ENCODE data around the gene RNF43.

The RNF43 gene

DNA sequence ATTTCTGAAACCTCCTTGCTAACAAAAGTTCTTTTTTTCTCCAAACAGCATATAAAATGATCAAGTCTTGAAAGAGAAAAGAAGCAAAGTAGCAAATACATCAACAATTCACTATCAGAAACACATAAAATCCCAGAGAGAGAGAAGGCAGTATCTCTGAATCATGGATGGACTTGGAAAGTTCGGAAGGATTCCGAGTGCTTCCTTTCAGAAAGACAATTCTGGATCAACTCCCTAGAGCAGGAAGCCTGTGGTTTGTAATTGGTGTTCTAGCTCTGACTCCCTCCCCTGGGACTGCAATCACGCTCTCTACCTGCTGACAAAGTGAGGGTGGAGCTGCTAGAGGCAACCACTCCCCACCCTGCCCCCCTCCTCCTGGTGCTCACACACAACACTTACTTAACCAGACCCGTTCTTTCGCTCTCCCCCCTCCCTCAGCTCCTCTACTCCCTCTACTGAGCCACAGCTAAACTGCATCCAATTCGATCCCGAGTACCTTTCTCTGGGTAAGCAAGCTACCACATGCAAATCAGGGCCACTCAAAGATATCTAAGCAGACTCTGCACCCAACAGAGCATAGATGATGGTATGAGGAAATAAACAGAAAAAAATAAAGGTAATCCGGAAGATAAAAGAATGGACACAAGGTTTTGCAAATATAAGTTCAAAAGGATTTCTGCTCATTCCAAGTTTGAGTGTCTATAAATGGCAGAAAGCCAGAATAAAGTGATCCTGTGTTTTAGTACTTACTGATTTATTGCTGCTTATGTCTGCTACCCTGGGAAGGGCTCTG, at the start of gene RNF43:
Gene RNF43 (minus strand): TSS at position 235 of the 793 bp plus-strand sequence. CDS start 1,957 bp downstream, outside the sequence.
- no peaks in the 10 kb centered on the region for H3K27me3 ChIP-seq (ENCODE audit: control insufficient read depth, insufficient read depth, low read length)
- H3K36me3 ChIP-seq (ENCODE audit: control insufficient read depth, insufficient read depth, low read length): no peaks in the 10 kb centered on the region
- H3K9me3 ChIP-seq (ENCODE audit: control insufficient read depth, insufficient read depth, low read depth, low read length): no peaks in the 10 kb centered on the region
- peak within 1 kb of the TSS; percentile 69 for H3K4me3 ChIP-seq (ENCODE audit: low read depth, low read length)
- H3K27ac ChIP-seq (ENCODE audit: low read depth, low read length): peak within 1 kb of the TSS; percentile 62
- H3K9ac ChIP-seq (ENCODE audit: low read length): peak within 1 kb of the TSS; percentile 57
- peaks cover 24% of the 10 kb centered on the region for H3K4me1 ChIP-seq (ENCODE audit: control insufficient read depth, insufficient read depth, low read length)

DNA sequence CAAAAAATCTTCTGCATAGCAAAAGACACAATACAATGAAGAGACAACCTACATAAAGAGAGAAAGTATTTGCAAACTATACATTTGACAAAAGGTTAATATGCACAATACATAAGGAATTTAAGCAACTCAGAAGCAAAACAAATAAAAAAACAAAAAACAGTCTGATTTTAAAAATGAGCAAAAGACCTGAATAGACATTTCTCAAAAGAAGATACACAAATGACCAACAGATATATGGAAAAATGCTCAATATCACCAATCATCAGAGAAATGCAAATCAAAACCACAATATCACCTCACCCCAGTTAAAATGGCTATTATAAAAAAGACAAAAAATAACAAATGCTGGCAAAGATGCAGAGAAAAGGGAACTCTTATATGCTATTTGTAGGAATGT, 38.2 kb upstream of the RNF43 start:
- no peaks in the 10 kb centered on the region for H3K4me1 ChIP-seq (ENCODE audit: control insufficient read depth, insufficient read depth, low read length)
- no peak overlapping the region for H3K27ac ChIP-seq (ENCODE audit: low read depth, low read length)
- no peak overlapping the region for H3K9ac ChIP-seq (ENCODE audit: low read length)
- no peaks in the 10 kb centered on the region for H3K9me3 ChIP-seq (ENCODE audit: control insufficient read depth, insufficient read depth, low read depth, low read length)
- H3K36me3 ChIP-seq (ENCODE audit: control insufficient read depth, insufficient read depth, low read length): no peaks in the 10 kb centered on the region
- no peak overlapping the region for H3K4me3 ChIP-seq (ENCODE audit: low read depth, low read length)
- H3K27me3 ChIP-seq (ENCODE audit: control insufficient read depth, insufficient read depth, low read length): no peaks in the 10 kb centered on the region

DNA sequence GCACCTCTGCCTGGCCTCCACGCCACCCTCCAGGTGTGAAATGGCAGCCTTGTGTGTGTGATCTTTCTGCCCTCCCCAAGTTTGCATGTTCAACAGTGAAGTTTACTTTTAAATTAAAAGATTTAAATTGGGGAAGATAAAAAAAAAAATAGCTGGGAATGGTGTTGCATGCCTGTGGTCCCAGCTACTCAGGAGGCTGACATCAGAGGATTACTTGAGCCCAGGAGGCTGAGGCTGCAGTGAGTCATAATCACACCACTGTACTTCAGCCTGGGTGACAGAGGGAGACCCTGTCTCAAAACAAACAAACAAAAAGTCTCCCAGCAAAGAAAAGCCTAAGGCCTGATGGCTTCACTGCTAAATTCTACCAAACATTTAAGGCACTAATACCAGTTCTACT, 35.4 kb upstream of the RNF43 start:
- Histone ChIP-seq H3K4me3 (ENCODE audit: low read depth, low read length) (no peak overlapping the region), H3K9me3 (ENCODE audit: control insufficient read depth, insufficient read depth, low read depth, low read length) (no peaks in the 10 kb centered on the region), H3K27me3 (ENCODE audit: control insufficient read depth, insufficient read depth, low read length) (no peaks in the 10 kb centered on the region), H3K9ac (ENCODE audit: low read length) (no peak overlapping the region), H3K4me1 (ENCODE audit: control insufficient read depth, insufficient read depth, low read length) (no peaks in the 10 kb centered on the region), H3K27ac (ENCODE audit: low read depth, low read length) (no peak overlapping the region), H3K36me3 (ENCODE audit: control insufficient read depth, insufficient read depth, low read length) (no peaks in the 10 kb centered on the region)

DNA sequence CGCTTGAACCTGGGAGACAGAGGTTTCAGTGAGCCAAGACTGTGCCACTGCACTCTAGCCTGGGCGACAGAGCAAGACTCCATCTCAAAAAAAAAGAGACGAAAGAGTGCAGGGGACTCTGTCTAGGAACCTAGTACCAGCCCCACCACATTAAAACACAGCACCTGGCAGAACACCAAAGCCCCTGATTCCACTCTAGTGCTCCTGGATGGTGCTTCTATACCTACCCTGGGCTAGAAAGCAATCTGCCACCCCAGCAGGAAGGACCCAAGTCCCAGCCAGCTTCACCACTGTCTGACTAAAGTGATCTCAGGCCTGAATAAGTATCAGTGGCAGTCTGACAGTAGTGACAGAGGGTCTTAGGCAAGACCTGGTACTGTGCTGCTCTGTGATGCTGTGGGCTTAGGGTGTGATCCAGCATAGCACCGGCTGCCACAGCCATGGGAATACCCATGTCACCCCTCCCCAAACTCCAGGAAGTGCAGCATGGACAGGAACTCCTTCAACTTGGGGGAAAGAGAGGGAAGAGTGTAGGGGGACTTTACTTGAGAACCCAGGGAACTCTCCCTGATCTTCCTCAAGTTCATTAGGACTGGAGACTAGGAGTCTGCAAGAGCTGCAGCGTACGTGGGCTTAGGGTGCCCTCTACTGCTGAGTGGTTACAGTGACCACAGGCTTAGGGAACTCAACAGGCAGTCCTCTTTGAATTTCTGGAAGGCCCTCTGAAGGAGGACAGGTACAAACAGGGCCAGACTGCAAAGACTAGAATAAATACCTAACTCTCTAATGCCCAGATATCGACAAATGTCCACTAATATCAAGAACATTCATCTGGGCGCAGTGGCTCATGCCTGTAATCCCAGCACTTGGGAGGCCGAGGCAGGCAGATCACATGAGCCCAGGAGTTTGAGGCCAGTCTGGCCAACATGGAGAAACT, 30.0 kb upstream of the RNF43 start:
- no peak overlapping the region for H3K9ac ChIP-seq (ENCODE audit: low read length)
- H3K4me1 ChIP-seq (ENCODE audit: control insufficient read depth, insufficient read depth, low read length): peaks cover 15% of the 10 kb centered on the region
- H3K36me3 ChIP-seq (ENCODE audit: control insufficient read depth, insufficient read depth, low read length): no peaks in the 10 kb centered on the region
- H3K4me3 ChIP-seq (ENCODE audit: low read depth, low read length): no peak overlapping the region
- no peak overlapping the region for H3K27ac ChIP-seq (ENCODE audit: low read depth, low read length)
- no peaks in the 10 kb centered on the region for H3K27me3 ChIP-seq (ENCODE audit: control insufficient read depth, insufficient read depth, low read length)
- peaks cover 2% of the 10 kb centered on the region; the same call in 1 of the 2 replicates for H3K9me3 ChIP-seq (ENCODE audit: control insufficient read depth, insufficient read depth, low read depth, low read length)

DNA sequence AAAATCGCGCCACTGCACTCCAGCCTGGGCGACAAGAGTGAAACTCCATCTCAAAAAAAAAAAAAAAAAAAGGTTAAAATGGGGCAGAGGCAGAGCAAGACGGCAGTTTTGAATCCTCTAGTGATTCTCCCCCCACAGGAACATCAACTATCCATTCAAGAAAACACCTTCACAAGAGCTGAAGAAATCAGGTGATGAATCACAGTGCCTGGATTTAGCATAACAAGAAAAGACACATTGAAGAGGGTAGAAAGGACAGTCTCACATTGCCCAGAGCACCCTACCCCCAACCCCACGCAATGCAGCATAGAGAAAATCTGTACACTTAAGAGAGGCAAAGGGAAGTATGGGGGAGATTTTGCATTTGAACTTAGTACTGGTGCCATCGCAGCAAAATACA, 28.8 kb upstream of the RNF43 start:
- Histone ChIP-seq H3K36me3 (ENCODE audit: control insufficient read depth, insufficient read depth, low read length) (no peaks in the 10 kb centered on the region), H3K4me1 (ENCODE audit: control insufficient read depth, insufficient read depth, low read length) (peaks cover 15% of the 10 kb centered on the region), H3K9me3 (ENCODE audit: control insufficient read depth, insufficient read depth, low read depth, low read length) (peaks cover 2% of the 10 kb centered on the region; the same call in 1 of the 2 replicates), H3K27ac (ENCODE audit: low read depth, low read length) (peak overlapping the region; percentile 2; the same call in 1 of the 2 replicates), H3K4me3 (ENCODE audit: low read depth, low read length) (no peak overlapping the region), H3K9ac (ENCODE audit: low read length) (peak overlapping the region; percentile 55), H3K27me3 (ENCODE audit: control insufficient read depth, insufficient read depth, low read length) (no peaks in the 10 kb centered on the region)

DNA sequence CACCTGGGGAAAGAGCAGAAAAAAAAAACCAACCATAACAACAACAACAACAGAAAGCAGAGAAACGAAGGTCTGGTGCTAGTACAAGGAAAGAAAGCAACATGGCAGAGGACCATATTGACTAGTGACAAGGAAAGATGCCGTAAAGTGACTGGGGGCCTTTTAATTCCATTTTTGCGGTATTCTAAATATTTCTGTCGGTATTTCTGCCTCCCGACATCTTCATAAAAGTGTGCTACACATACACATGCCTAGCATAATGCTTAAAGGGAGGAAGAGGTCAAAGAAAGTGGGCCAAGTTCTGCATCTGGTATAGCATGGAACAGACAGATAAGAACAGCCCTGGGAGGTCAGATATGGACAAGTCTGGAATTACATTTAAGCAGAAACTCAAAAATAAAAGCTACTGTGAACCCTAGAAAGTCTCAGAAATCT, 19.5 kb upstream of the RNF43 start:
- no peaks in the 10 kb centered on the region for H3K27me3 ChIP-seq (ENCODE audit: control insufficient read depth, insufficient read depth, low read length)
- H3K36me3 ChIP-seq (ENCODE audit: control insufficient read depth, insufficient read depth, low read length): no peaks in the 10 kb centered on the region
- no peaks in the 10 kb centered on the region for H3K4me1 ChIP-seq (ENCODE audit: control insufficient read depth, insufficient read depth, low read length)
- no peak overlapping the region for H3K27ac ChIP-seq (ENCODE audit: low read depth, low read length)
- H3K9ac ChIP-seq (ENCODE audit: low read length): no peak overlapping the region
- no peaks in the 10 kb centered on the region for H3K9me3 ChIP-seq (ENCODE audit: control insufficient read depth, insufficient read depth, low read depth, low read length)
- H3K4me3 ChIP-seq (ENCODE audit: low read depth, low read length): no peak overlapping the region

DNA sequence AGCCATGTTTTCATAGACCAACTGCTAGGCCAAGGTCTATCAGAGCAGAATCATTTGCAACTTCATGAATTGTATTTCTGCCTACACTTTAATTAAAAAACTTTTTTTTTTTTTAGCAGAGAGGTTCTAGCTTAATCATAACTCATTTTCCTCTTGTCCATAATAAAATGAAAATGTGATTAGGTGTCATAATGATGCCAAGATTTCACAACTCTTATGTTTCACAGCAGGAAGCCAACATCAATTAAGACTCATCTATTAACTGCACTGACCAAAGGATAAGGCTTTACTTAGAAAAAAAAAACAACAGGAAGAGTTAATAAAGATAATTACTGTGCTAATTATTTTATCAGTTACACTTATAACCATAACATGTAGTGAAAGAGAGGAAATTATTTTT, 18.9 kb upstream of the RNF43 start:
- H3K27ac ChIP-seq (ENCODE audit: low read depth, low read length): no peak overlapping the region
- no peaks in the 10 kb centered on the region for H3K27me3 ChIP-seq (ENCODE audit: control insufficient read depth, insufficient read depth, low read length)
- H3K4me1 ChIP-seq (ENCODE audit: control insufficient read depth, insufficient read depth, low read length): no peaks in the 10 kb centered on the region
- no peak overlapping the region for H3K4me3 ChIP-seq (ENCODE audit: low read depth, low read length)
- H3K9ac ChIP-seq (ENCODE audit: low read length): no peak overlapping the region
- no peaks in the 10 kb centered on the region for H3K36me3 ChIP-seq (ENCODE audit: control insufficient read depth, insufficient read depth, low read length)
- no peaks in the 10 kb centered on the region for H3K9me3 ChIP-seq (ENCODE audit: control insufficient read depth, insufficient read depth, low read depth, low read length)

DNA sequence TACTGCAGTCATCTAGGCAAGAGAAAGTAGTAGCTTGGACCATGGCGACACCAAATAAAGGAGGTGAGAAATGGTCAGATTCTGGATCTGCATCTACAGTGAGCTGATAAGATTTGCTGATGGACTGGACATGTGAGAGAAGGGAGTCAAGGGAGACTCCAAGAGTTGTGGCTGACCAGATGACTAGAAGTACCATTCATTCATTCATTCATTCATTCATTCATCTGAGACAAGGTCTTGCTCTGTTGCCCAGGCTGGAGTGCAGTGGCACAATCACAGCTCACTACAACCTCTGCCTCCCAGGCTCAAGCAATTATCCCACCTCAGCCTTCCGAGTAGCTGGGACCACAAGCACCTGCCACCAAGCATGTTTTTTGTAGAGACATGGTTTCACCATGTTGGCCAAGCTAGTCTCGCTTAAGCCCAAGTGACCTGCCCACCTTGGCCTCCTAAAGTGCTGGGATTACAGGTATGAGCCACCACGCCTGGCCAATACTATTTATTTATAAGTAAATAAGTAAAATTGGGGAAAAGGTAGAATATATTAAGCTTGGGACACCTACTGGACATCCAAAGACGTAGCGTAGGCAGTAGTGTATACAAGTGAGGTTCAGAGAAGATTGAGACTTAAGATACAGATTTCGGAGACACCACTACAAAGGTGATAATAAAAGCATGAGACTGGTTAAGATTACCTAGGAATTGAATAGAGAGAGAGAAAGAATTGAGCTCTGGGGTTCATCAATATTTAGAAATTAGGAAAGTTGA, 15.7 kb upstream of the RNF43 start:
- no peak overlapping the region for H3K27ac ChIP-seq (ENCODE audit: low read depth, low read length)
- H3K36me3 ChIP-seq (ENCODE audit: control insufficient read depth, insufficient read depth, low read length): no peaks in the 10 kb centered on the region
- H3K9ac ChIP-seq (ENCODE audit: low read length): no peak overlapping the region
- H3K9me3 ChIP-seq (ENCODE audit: control insufficient read depth, insufficient read depth, low read depth, low read length): no peaks in the 10 kb centered on the region
- no peak overlapping the region for H3K4me3 ChIP-seq (ENCODE audit: low read depth, low read length)
- H3K4me1 ChIP-seq (ENCODE audit: control insufficient read depth, insufficient read depth, low read length): no peaks in the 10 kb centered on the region
- no peaks in the 10 kb centered on the region for H3K27me3 ChIP-seq (ENCODE audit: control insufficient read depth, insufficient read depth, low read length)

DNA sequence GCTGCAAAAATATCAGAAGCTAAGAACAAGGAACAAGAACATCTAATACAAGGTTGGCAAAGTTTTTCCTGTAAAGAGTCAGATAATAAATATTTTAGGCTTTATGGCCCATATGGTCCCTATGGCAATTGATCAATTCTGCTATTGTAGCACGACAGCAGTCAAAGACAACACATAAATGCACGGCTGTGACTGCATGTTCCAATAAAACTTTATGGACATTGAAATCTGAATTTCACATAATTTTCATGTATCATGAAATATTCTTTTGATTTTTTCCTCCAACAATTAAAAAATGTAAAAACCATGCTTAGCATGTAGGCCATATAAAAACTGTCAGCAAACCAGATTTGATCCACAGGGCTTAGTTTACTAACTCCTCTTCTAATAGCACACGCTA, 10.5 kb upstream of the RNF43 start:
- no peaks in the 10 kb centered on the region for H3K4me1 ChIP-seq (ENCODE audit: control insufficient read depth, insufficient read depth, low read length)
- no peaks in the 10 kb centered on the region for H3K9me3 ChIP-seq (ENCODE audit: control insufficient read depth, insufficient read depth, low read depth, low read length)
- no peak overlapping the region for H3K4me3 ChIP-seq (ENCODE audit: low read depth, low read length)
- H3K36me3 ChIP-seq (ENCODE audit: control insufficient read depth, insufficient read depth, low read length): no peaks in the 10 kb centered on the region
- no peak overlapping the region for H3K9ac ChIP-seq (ENCODE audit: low read length)
- no peaks in the 10 kb centered on the region for H3K27me3 ChIP-seq (ENCODE audit: control insufficient read depth, insufficient read depth, low read length)
- no peak overlapping the region for H3K27ac ChIP-seq (ENCODE audit: low read depth, low read length)

DNA sequence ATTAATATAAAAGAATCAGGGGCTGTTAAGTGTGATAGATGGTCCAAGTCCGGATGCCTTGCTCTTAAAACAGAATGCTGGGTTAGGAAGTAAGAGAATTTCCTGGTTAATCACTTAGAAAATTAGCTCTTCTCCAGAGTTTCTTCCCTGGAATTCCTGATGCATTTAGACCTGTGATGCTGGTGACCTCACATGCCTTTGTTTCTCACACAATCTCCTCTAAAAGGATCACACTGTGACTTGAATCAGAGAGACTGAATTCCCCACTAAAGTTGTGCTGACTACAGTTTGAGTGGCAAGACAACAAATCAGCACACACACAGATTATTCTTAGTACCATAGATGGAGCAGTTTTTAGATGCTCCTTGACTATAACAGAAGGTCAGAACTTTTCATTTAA, 4.4 kb upstream of the RNF43 start:
- Histone ChIP-seq H3K4me3 (ENCODE audit: low read depth, low read length) (no peak overlapping the region), H3K27me3 (ENCODE audit: control insufficient read depth, insufficient read depth, low read length) (no peaks in the 10 kb centered on the region), H3K4me1 (ENCODE audit: control insufficient read depth, insufficient read depth, low read length) (peaks cover 7% of the 10 kb centered on the region), H3K9ac (ENCODE audit: low read length) (no peak overlapping the region), H3K27ac (ENCODE audit: low read depth, low read length) (no peak overlapping the region), H3K36me3 (ENCODE audit: control insufficient read depth, insufficient read depth, low read length) (no peaks in the 10 kb centered on the region), H3K9me3 (ENCODE audit: control insufficient read depth, insufficient read depth, low read depth, low read length) (no peaks in the 10 kb centered on the region)

Measured in HUES6 (cell line).